Measurements from ENCODE around the gene RBPJL. TPM values are rescaled to one million over a fixed set of nuclear protein-coding genes. Genes with fewer than 3 reads are reported as not detected.

The RBPJL gene
- total and polyA plus RNA-seq, 2 of the 8 experiments (the other 6 are each of a cell fraction or from before 2014, with no cell fraction given) = 0.67 to 1.3 TPM

DNA sequence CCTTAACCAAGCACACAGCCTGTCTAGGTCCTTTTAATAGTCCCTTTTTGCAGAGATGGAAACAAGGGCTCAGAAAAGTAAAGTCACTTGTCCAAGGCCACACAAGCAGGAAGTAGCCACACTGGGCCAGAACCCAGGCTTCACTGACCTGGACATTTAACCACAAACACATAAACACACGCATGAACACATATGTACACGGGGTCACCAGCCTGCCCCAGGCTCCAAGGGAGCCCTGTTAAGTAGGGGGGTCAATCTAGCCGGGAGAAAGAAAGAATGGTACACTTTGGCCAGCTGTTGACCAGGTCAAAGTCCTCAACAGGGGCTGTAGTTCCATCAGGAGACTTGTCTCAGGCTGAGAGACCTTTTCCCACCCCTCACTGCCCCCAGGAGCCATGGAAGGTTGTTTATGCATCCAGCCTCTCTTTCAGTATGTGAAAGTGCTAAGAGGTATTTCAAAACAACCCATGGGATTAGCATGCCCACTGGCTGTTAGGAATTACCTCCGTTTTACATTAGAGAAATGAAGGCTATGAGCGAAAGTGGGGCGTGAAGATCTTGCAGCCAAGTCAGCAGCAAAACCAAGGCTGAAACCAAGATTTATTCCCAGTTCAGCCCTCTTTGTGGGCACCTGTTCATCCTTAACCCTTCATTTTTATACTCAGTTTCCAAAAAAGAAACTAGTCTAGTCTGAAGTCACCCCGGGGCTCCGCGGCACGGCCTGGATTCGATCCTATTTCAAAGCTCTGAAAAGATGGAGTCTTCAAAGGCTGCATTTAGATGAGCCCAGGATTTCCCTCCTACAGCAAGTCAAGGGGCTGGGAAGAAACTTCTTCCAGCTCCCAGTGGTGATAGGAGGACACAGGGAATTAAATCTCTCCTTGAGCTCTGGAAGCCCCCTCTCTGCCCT is 31.7 kb downstream of the RBPJL start:
- Histone ChIP-seq H4K91ac (replicated peaks; ENCODE audit: insufficient read length, low read length) (no peak overlapping the region), H2BK15ac (ENCODE audit: low read length) (peak overlapping the region; percentile 90), H2AK5ac (ENCODE audit: low read depth, low read length) (peak overlapping the region; percentile 65; the same call in 1 of the 2 replicates), H2BK12ac (ENCODE audit: low read depth, low read length) (peak overlapping the region; percentile 63; the same call in 1 of the 2 replicates), H4K20me1 (replicated peaks in 1 of 2; ENCODE audit: control insufficient read depth in 1 of 2, insufficient read depth in 2 of 2, low read length in 2 of 2) (peaks cover 0 to 2% of the 10 kb centered on the region in 2 experiments), H2BK120ac (replicated peaks; ENCODE audit: low read depth, low read length) (peak overlapping the region; percentile 44), H3K4me1 (replicated peaks in 1 of 4; ENCODE audit: control insufficient read depth in 3 of 4, insufficient read depth in 4 of 4, low read length in 3 of 4) (peaks cover 18 to 51% (median 34%) of the 10 kb centered on the region in 4 experiments), H3K79me2 (ENCODE audit: control insufficient read depth in 1 of 2, insufficient read depth in 2 of 2, low read length in 2 of 2) (peaks cover 0 to 74% of the 10 kb centered on the region in 2 experiments; a peak in 3 of 4 replicates), H4K5ac (ENCODE audit: insufficient read length, low read depth, low read length) (no peak overlapping the region), H3K27me3 (replicated peaks in 1 of 4; ENCODE audit: control insufficient read depth in 3 of 4, extremely low read depth in 1 of 4, insufficient read depth in 3 of 4, low read length in 3 of 4) (no peaks in the 10 kb centered on the region), H3K18ac (ENCODE audit: extremely low read depth, low read length) (peak overlapping the region; percentile 44), H3K56ac (replicated peaks; ENCODE audit: insufficient read length, low read depth, low read length) (no peak overlapping the region), H3K23me2 (ENCODE audit: low read depth, low read length) (no peaks in the 10 kb centered on the region), H3K9ac (replicated peaks in 1 of 4; ENCODE audit: extremely low read depth in 1 of 4, low read depth in 3 of 4, low read length in 3 of 4) (no peak overlapping the region), H3K23ac (ENCODE audit: insufficient read length) (no peak overlapping the region), H3K9me3 (ENCODE audit: insufficient read depth in 2 of 2, low read depth in 1 of 2, low read length in 1 of 2) (no peaks in the 10 kb centered on the region), H2AFZ (ENCODE audit: low read length) (no peak overlapping the region), H4K8ac (ENCODE audit: extremely low read depth, insufficient read depth, low read length) (no peak overlapping the region), H2BK20ac (ENCODE audit: low read length) (0 out of 2 replicates have a peak overlapping the region, but pooled peaks have one; percentile 69), H2BK5ac (ENCODE audit: low read depth, low read length) (peak overlapping the region; percentile 56; the same call in 1 of the 2 replicates), H3K4me2 (ENCODE audit: insufficient read depth in 1 of 2, low read depth in 2 of 2, low read length in 2 of 2) (peak overlapping the region; percentile 15 to 29; a peak in 2 of 4 replicates), H3K4me3 (ENCODE audit: extremely low read depth in 1 of 4, insufficient read depth in 2 of 4, low read depth in 3 of 4, low read length in 4 of 4) (no peak overlapping the region), H3K27ac (ENCODE audit: low read depth, low read length) (peak overlapping the region; percentile 30; the same call in 1 of the 2 replicates), H3K36me3 (ENCODE audit: control insufficient read depth in 2 of 4, insufficient read depth in 4 of 4, low read length in 3 of 4) (peaks cover 0 to 6% (median 0%) of the 10 kb centered on the region in 4 experiments; a peak in 3 of 8 replicates), H3K4ac (replicated peaks; ENCODE audit: insufficient read length, low read depth, low read length) (no peak overlapping the region), H3K79me1 (ENCODE audit: low read depth, low read length) (peaks cover 24% of the 10 kb centered on the region), H3K14ac (ENCODE audit: insufficient read length) (no peak overlapping the region)
- ChIA-PET POLR2A (ENCODE audit: partially characterized antibody) (interaction anchor here (0.8 to 8.1 kb wide), 9 partner anchors 10 to 78 kb away, joined by 3 to 60 read pairs (median 4); partner anchors contain the start of genes DBNDD2, PIGT and SDC4), CTCF (ENCODE audit: partially characterized antibody) (interaction anchor here (0.7 to 5.0 kb wide), 6 partner anchors 15 to 35 kb away, joined by 3 to 44 read pairs (median 4); partner anchors contain the start of gene SYS1)
- no peak for DNase-seq (ENCODE audit: low read depth in 1 of 2, low spot score in 2 of 2)
- FAIRE-seq = no peak
- WGBS, 2 experiments (ENCODE audit: extremely low coverage in 1 of 2, insufficient coverage in 1 of 2, insufficient read length in 1 of 2, insufficient replicate concordance in 2 of 2, low coverage in 1 of 2, low lambda C conversion rate in 2 of 2, missing lambda C conversion rate in 1 of 2) = 77% methylated on average over 11 of the region's 11 CpGs; no CpG with 5 or more reads in 1 of the 2 experiments
- TF ChIP-seq HDAC6 (IDR thresholded peaks at IDR 0.05; ENCODE audit: low read depth, low read length) = no peak
- TF ChIP-seq NRF1 (IDR thresholded peaks at IDR 0.05; ENCODE audit: low read depth, low read length) = no peak
- TF ChIP-seq POU5F1 (IDR thresholded peaks at IDR 0.05; ENCODE audit: low read depth, low read length) = no peak
- TF ChIP-seq SRF (IDR thresholded peaks at IDR 0.05; ENCODE audit: low read depth, low read length) = no peak
- TF ChIP-seq KDM1A (IDR thresholded peaks at IDR 0.05; ENCODE audit: borderline replicate concordance, low read length) = no peak
- TF ChIP-seq BCL11A (IDR thresholded peaks at IDR 0.05; ENCODE audit: low read depth in 2 of 2, low read length in 2 of 2) = no peak
- TF ChIP-seq CHD1 (IDR thresholded peaks at IDR 0.05; ENCODE audit: low read depth, low read length) = no peak
- no peak for TF ChIP-seq SAP30 (IDR thresholded peaks at IDR 0.05; ENCODE audit: insufficient read depth, insufficient replicate concordance, low read length)
- TF ChIP-seq HDAC2 (IDR thresholded peaks at IDR 0.05; ENCODE audit: borderline replicate concordance in 1 of 2, low read depth in 2 of 2, low read length in 2 of 2) = no peak
- TF ChIP-seq SIX5 (IDR thresholded peaks at IDR 0.05; ENCODE audit: low read depth, low read length) = no peak
